HFFc6 (cell line): ENCODE results near the gene MYOCD. TPM values are rescaled to one million over a fixed set of nuclear protein-coding genes. Genes with fewer than 3 reads are reported as not detected.

Experiments used
- DNase-seq: peaks from one replicate; pipeline ENCODE4 v3.0.0-alpha.2; 2018
- H3K27ac Mint-ChIP-seq: 2 replicates; pipeline ENCODE4 v1.8.0; 2020; ENCODE audit warnings: mild to moderate bottlenecking, mixed read lengths
- H3K27me3 Mint-ChIP-seq: 2 replicates; pipeline ENCODE4 v1.8.0; 2021; ENCODE audit warnings: mild to moderate bottlenecking, moderate library complexity, mixed read lengths; ENCODE audit not compliant: insufficient read depth
- H3K36me3 Mint-ChIP-seq: 2 replicates; pipeline ENCODE4 v1.8.0; 2021; ENCODE audit warnings: low read depth, mixed read lengths
- H3K4me1 Mint-ChIP-seq: 2 replicates; pipeline ENCODE4 v1.8.0; 2020; ENCODE audit warnings: low read depth, mixed read lengths
- H3K4me3 Mint-ChIP-seq: 2 replicates; pipeline ENCODE4 v1.8.0; 2020; ENCODE audit warnings: mild to moderate bottlenecking, moderate library complexity, mixed read lengths
- H3K9me3 Mint-ChIP-seq: 2 replicates; pipeline ENCODE4 v1.8.0; 2020; ENCODE audit warnings: mild to moderate bottlenecking, mixed read lengths
- CTCF ChIP-seq: fragments of 200-600 bp; sonication (generic); IDR thresholded peaks from 2 replicates; pipeline ENCODE4 v1.5.0; 2021; ENCODE audit warnings: antibody characterized with exemption, mild to moderate bottlenecking
- total RNA-seq, 6 experiments: library from RNA; stranded (reverse); fragmentation: NEBNext Ultra II Directional; extraction: Animal tissue kit (Norgen Biotek cat#: 25700); gene quantifications; 2 replicates in 1 of 6; 3 replicates in 5 of 6; pipeline ENCODE4 v1.2.3, GENCODE V29; 2021

Gene MYOCD
- total RNA-seq, 6 experiments from 2014 or later, result 6.5 to 8.5 (median 7.1) TPM

GRCh38 chr17:12756786-12757185 lies 91.1 kb downstream of the MYOCD start:
- peaks cover 6% of the 10 kb centered on the region; the same call in 1 of the 2 replicates for H3K36me3 Mint-ChIP-seq
- peak; percentile 53 for DNase-seq
- H3K4me3 Mint-ChIP-seq, result peak overlapping the region; percentile 25
- H3K27ac Mint-ChIP-seq, result peak overlapping the region; percentile 60
- no peaks in the 10 kb centered on the region for H3K9me3 Mint-ChIP-seq
- TF ChIP-seq CTCF, result no peak
- H3K27me3 Mint-ChIP-seq, result peaks cover 1% of the 10 kb centered on the region; the same call in 1 of the 2 replicates
- H3K4me1 Mint-ChIP-seq, result peaks cover 17% of the 10 kb centered on the region

GRCh38 chr17:12759090-12759489 lies 93.4 kb downstream of the MYOCD start:
- H3K4me1 Mint-ChIP-seq, result peaks cover 17% of the 10 kb centered on the region
- no peaks in the 10 kb centered on the region for H3K9me3 Mint-ChIP-seq
- H3K36me3 Mint-ChIP-seq, result peaks cover 12% of the 10 kb centered on the region; the same call in 1 of the 2 replicates
- H3K27me3 Mint-ChIP-seq, result peaks cover 1% of the 10 kb centered on the region; the same call in 1 of the 2 replicates
- TF ChIP-seq CTCF, result no peak
- no peak overlapping the region for H3K27ac Mint-ChIP-seq
- DNase-seq, result no peak
- H3K4me3 Mint-ChIP-seq, result no peak overlapping the region

- Mint-ChIP-seq H3K4me3 (no peak overlapping the region), H3K9me3 (no peaks in the 10 kb centered on the region; the same call in 1 of the 2 replicates), H3K27me3 (peaks cover 1% of the 10 kb centered on the region), H3K36me3 (peaks cover 6% of the 10 kb centered on the region; the same call in 1 of the 2 replicates), H3K27ac (no peak overlapping the region), H3K4me1 (peaks cover 18% of the 10 kb centered on the region)
- no peak for TF ChIP-seq CTCF
- peak; percentile 83 for DNase-seq
These were observed 99.9 kb downstream of the MYOCD start for GRCh38 chr17:12765548-12765947.

GRCh38 chr17:12768255-12768654 lies 102.6 kb downstream of the MYOCD start:
- H3K4me3 Mint-ChIP-seq, result no peak overlapping the region
- H3K9me3 Mint-ChIP-seq, result no peaks in the 10 kb centered on the region; the same call in 1 of the 2 replicates
- no peak for DNase-seq
- no peaks in the 10 kb centered on the region for H3K36me3 Mint-ChIP-seq
- TF ChIP-seq CTCF, result no peak
- peaks cover 18% of the 10 kb centered on the region for H3K4me1 Mint-ChIP-seq
- H3K27me3 Mint-ChIP-seq, result peaks cover 2% of the 10 kb centered on the region
- no peak overlapping the region for H3K27ac Mint-ChIP-seq

DNA sequence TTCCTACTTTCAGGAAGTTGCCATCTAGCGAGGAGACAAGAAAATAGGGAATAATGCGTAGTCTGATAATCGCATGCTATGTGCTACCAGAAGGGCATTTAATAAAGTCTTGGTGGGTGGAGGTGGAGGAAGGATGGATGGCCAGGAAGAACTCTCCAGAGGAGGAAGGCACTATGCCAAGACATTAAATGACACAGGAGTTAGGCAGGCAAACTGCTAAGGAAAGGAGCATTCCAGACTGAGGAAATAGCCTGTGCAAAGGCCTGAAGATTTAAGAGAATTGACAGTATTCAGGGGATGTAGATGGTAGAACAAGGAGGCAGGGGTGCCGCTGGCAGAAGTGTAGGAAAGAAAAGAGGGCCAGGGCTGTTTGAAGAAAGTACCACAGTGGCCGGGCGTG lies 104.3 kb downstream of the MYOCD start:
- DNase-seq, result peak; percentile 28
- no peak overlapping the region for H3K4me3 Mint-ChIP-seq
- H3K27me3 Mint-ChIP-seq, result peaks cover 2% of the 10 kb centered on the region; the same call in 1 of the 2 replicates
- H3K9me3 Mint-ChIP-seq, result no peaks in the 10 kb centered on the region; the same call in 1 of the 2 replicates
- peaks cover 18% of the 10 kb centered on the region for H3K4me1 Mint-ChIP-seq
- H3K36me3 Mint-ChIP-seq, result no peaks in the 10 kb centered on the region
- no peak for TF ChIP-seq CTCF
- H3K27ac Mint-ChIP-seq, result no peak overlapping the region
